MM.1S (cell line): Measurements from ENCODE around the gene RBM47.

Experiments used
- CTCF ChIP-seq: fragments of 300-600 bp; sonication (generic); IDR thresholded peaks from 2 replicates; pipeline ENCODE4 v1.5.1; 2016; ENCODE audit warnings: antibody characterized with exemption, low read length, mixed read lengths
- EZH2 ChIP-seq: fragments of 300-600 bp; sonication (generic); optimal IDR thresholded peaks from 2 replicates; pipeline ENCODE3; 2017; ENCODE audit warnings: low read depth, mild to moderate bottlenecking, antibody characterized with exemption, low read length, mixed read lengths

GRCh38 chr4:40434126-40434687 lies 195.5 kb downstream of the RBM47 start:
- TF ChIP-seq CTCF: no peak
- TF ChIP-seq EZH2: no peak
